ENCODE results near the gene ALDOC. TPM values are rescaled to one million over a fixed set of nuclear protein-coding genes. Genes with fewer than 3 reads are reported as not detected.
"Not testable (repeated sequence)": the region's sequence is repeated elsewhere in the genome, so short reads cannot be mapped to it uniquely, and the experiment has no call there.

The ALDOC gene
- total RNA-seq, 2 experiments from 2014 or later, result 140 to 147 TPM

GRCh38 chr17:28610376-28610775, 33.7 kb upstream of the ALDOC start:
- POLR2A ChIA-PET, result interaction anchor here (0.8 to 4.4 kb wide), 4 partner anchors 9 to 41 kb away, joined by 3 to 34 read pairs (median 4); partner anchors contain the start of gene SPAG5
- no peaks in the 10 kb centered on the region for H3K4me1 Mint-ChIP-seq
- no peak overlapping the region for H3K27ac Mint-ChIP-seq
- H3K9me3 Mint-ChIP-seq, result no peaks in the 10 kb centered on the region
- no peak overlapping the region for H3K4me3 Mint-ChIP-seq
- peaks cover 34% of the 10 kb centered on the region for H3K36me3 Mint-ChIP-seq (ENCODE audit: low read depth)
- CTCF ChIA-PET, result interaction anchor here (0.8 to 1.6 kb wide), 3 partner anchors 35 to 287 kb away, joined by 3 to 7 read pairs (median 3); partner anchors contain the start of genes BLTP2 and FLOT2
- H3K27me3 Mint-ChIP-seq, result no peaks in the 10 kb centered on the region
- no peak for DNase-seq

DNA sequence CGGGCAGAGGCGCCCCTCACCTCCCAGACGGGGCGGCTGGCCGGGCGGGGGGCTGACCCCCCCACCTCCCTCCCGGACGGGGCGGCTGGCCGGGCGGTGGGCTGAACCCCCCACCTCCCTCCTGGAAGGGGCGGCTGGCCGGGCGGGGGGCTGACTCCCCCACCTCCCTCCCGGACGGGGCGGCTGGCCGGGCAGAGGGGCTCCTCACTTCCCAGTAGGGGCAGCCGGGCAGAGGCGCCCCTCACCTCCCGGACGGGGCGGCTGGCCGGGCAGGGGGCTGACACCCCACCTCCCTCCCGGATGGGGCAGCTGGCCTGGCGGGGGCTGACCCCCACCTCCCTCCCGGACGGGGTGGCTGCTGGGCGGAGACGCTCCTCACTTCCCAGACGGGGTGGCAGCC, 27.3 kb upstream of the ALDOC start:
- H3K4me1 Mint-ChIP-seq; H3K27me3 Mint-ChIP-seq; H3K36me3 Mint-ChIP-seq (ENCODE audit: low read depth); H3K9me3 Mint-ChIP-seq; H3K4me3 Mint-ChIP-seq; H3K27ac Mint-ChIP-seq; CTCF ChIA-PET; DNase-seq; POLR2A ChIA-PET: not testable (repeated sequence)

DNA sequence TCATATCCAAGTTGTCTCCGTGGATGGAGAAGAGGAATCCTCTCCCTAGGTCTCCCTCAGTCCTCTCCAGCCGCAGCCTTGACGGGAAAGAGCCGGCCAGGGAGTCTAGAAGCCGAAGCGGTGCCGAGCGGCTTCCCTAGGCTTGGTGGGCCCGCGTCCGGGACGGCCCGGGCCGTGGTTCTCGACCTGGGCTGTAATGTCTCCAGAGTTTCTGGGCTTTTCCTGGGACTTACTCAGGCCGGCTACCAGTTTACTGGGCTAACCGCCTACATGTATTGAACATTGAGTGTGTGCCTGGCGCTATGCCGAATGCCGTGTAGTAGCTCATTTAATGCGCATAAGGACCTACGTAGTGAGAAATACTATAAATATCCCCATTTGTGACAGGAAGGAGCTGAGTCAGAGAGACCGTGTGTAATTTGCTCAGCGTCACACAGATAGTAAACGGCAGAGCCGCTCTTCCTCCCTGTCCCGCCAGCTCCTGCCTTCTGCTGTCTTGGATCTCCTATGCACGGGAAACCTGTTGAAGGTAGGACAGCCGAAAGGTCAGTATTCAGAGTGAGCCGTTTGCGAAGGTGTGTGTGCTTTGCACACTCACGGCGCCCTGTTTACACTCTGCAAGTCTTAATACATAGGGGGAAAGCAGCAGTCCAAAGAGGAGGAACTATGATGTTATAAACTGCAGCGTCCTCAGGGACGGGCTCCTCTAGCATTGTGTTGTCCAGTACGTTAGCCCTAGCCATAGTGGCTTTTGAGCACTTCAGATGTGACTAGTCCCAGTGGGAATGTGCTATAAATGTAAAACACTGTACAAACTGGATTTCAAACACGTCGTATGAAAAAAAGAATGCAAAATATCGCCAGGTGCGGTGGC, 22.9 kb upstream of the ALDOC start:
- ChIA-PET CTCF (interaction anchor here (0.6 to 2.3 kb wide), 8 partner anchors 25 to 280 kb away, joined by 3 to 7 read pairs (median 3); partner anchors contain the start of genes BLTP2, PIGS, RPL23A and TLCD1), POLR2A (interaction anchor here (0.6 to 3.6 kb wide), 28 partner anchors 10 to 356 kb away, joined by 3 to 61 read pairs (median 6); partner anchors contain the start of genes ALDOC, BLTP2, PIGS and POLDIP2)
- no peaks in the 10 kb centered on the region for H3K27me3 Mint-ChIP-seq
- H3K9me3 Mint-ChIP-seq, result no peaks in the 10 kb centered on the region
- peak; percentile 64 for DNase-seq
- H3K4me1 Mint-ChIP-seq, result peaks cover 23% of the 10 kb centered on the region
- peak overlapping the region; percentile 85 for H3K4me3 Mint-ChIP-seq
- peaks cover 18% of the 10 kb centered on the region for H3K36me3 Mint-ChIP-seq (ENCODE audit: low read depth)
- H3K27ac Mint-ChIP-seq, result peak overlapping the region; percentile 99

DNA sequence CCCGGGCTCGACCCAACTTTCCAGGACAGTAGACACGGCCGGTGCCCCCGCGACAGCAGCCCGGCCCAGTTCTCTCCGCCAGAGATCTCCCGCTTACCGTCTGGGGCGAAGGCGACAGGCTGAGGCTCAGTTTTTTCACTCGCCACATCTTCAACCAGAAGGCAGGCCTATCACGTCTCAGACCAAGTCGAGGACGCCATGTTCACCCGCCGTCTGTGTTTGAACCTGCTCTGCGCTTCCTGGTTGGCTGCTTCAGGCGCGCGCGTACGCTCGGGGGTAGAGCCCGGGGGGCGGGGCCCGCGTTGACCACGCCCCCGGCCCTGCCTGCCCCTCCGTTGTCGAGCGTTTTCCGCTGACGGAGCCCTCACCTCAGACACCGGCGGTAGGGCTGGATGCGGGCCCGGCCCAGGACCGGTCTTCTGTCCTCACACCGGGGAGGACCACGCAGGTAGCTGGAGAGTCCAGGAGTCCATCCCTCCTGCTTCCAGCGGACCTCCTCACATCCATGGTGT, 22.2 kb upstream of the ALDOC start, which contains the start of gene SPAG5:
Gene SPAG5, minus strand, starts transcription at position 227 of the 512 bp plus-strand sequence. Its CDS starts 79 bp downstream, at position 148.
- CTCF ChIA-PET, result interaction anchor here (0.8 to 2.3 kb wide), 7 partner anchors 24 to 127 kb away, joined by 3 to 7 read pairs (median 4); partner anchors contain the start of genes BLTP2 and TLCD1
- POLR2A ChIA-PET, result interaction anchor here (0.8 to 3.6 kb wide), 27 partner anchors 10 to 241 kb away, joined by 3 to 61 read pairs (median 6); partner anchors contain the start of genes ALDOC, BLTP2, PIGS and POLDIP2
- H3K4me1 Mint-ChIP-seq, result peaks cover 24% of the 10 kb centered on the region
- H3K4me3 Mint-ChIP-seq, result peak within 1 kb of the TSS; percentile 85
- peak within 1 kb of the TSS; percentile 99 for H3K27ac Mint-ChIP-seq
- no peaks in the 10 kb centered on the region for H3K9me3 Mint-ChIP-seq
- H3K36me3 Mint-ChIP-seq (ENCODE audit: low read depth), result peaks cover 20% of the 10 kb centered on the region
- DNase-seq, result peak; percentile 96
- no peaks in the 10 kb centered on the region for H3K27me3 Mint-ChIP-seq

- POLR2A ChIA-PET, result interaction anchor here (0.7 to 3.6 kb wide), 13 partner anchors 9 to 241 kb away, joined by 3 to 61 read pairs (median 8); partner anchors contain the start of genes ALDOC, BLTP2, PIGS and POLDIP2
These were observed 21.7 kb upstream of the ALDOC start for GRCh38 chr17:28598389-28598788.

DNA sequence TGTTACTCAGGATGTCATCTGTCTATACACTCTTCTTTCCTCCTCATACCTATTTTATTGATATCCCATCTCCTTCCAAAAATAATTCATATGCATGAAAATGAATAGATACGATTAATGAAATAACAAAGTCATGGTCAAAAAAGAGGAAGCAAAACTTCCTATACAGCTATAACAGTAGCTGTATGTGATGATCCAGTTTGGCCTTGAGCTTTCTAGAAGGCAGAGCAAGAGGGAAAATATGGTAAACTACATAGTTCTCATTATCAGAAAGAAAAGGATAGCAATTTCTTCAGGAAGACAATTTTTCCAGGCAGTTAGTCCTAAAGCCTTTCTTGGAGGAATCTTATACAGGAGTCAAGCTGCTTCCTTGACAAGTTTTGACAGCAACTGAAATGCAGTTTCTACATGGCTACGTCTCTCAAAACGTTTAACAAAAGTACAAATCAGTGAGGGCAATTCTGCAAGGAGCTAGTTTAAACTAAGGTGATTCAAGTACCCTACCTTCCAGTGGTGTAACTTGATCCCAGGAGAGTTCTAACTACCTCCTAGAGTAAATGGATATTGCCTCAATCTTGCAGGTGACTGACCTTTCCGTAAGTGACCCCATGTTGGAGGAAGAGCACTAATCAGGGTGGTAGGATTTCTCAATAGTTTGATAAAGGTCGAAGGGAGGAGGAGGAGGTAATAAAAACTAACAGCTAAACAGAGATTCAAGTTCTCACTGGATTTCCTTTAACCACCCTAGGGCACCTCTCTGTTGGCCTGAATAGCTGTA, 21.1 kb upstream of the ALDOC start:
- no peaks in the 10 kb centered on the region for H3K27me3 Mint-ChIP-seq
- H3K36me3 Mint-ChIP-seq (ENCODE audit: low read depth), result peaks cover 28% of the 10 kb centered on the region
- ChIA-PET CTCF (interaction anchor here (0.7 to 1.5 kb wide), 5 partner anchors 15 to 51 kb away, joined by 3 to 4 read pairs (median 4); no protein-coding TSS in a partner anchor), POLR2A (interaction anchor here (0.7 to 3.6 kb wide), 11 partner anchors 9 to 115 kb away, joined by 3 to 61 read pairs (median 33); partner anchors contain the start of genes ALDOC, BLTP2, PIGS and SDF2)
- H3K27ac Mint-ChIP-seq, result peak overlapping the region; percentile 99
- H3K4me3 Mint-ChIP-seq, result peak overlapping the region; percentile 85
- peaks cover 30% of the 10 kb centered on the region for H3K4me1 Mint-ChIP-seq
- no peak for DNase-seq
- no peaks in the 10 kb centered on the region for H3K9me3 Mint-ChIP-seq

More at GRCh38 chr17:28598389-28598788, 21.7 kb upstream of the ALDOC start:
- Mint-ChIP-seq H3K27ac (peak overlapping the region; percentile 99), H3K4me1 (peaks cover 25% of the 10 kb centered on the region), H3K4me3 (peak overlapping the region; percentile 85), H3K9me3 (no peaks in the 10 kb centered on the region), H3K27me3 (no peaks in the 10 kb centered on the region), H3K36me3 (ENCODE audit: low read depth) (peaks cover 22% of the 10 kb centered on the region)
- CTCF ChIA-PET, result interaction anchor here (0.7 to 1.5 kb wide), 6 partner anchors 15 to 51 kb away, joined by 3 to 6 read pairs (median 4); no protein-coding TSS in a partner anchor
- no peak for DNase-seq

DNA sequence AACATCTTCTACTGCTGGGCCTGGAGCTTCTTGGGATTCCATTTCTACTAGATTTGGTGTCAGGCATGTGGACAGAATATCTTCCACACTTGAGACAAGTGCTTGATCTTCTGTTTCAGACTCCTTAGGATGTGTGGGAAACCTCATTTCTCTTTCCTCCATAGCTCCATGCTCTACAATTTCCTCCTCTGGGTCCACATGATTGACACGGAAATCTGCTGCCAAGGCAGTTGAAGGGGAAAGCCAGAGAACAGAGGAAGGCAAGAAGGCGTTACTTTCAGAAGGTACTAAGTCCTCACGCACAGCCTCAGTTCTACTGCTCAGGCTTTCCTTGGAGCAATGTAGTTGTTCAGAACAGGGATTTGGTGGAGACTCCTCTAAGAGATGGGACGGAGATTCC, 15.6 kb upstream of the ALDOC start:
- H3K4me3 Mint-ChIP-seq, result no peak overlapping the region
- POLR2A ChIA-PET, result interaction anchor here (1.0 to 1.4 kb wide), 4 partner anchors 10 to 249 kb away, joined by 4 to 9 read pairs (median 4); partner anchors contain the start of genes ALDOC and PIGS

GRCh38 chr17:28585851-28586250, 9.2 kb upstream of the ALDOC start:
- CTCF ChIA-PET, result no interaction called here
- no peak overlapping the region for H3K27ac Mint-ChIP-seq

More for the DNA sequence above, 15.6 kb upstream of the ALDOC start:
- Mint-ChIP-seq H3K27ac (no peak overlapping the region), H3K36me3 (ENCODE audit: low read depth) (peaks cover 47% of the 10 kb centered on the region), H3K4me1 (peaks cover 15% of the 10 kb centered on the region), H3K9me3 (no peaks in the 10 kb centered on the region), H3K27me3 (no peaks in the 10 kb centered on the region)
- DNase-seq, result no peak
- CTCF ChIA-PET, result no interaction called here

GRCh38 chr17:28584434-28584833, 7.7 kb upstream of the ALDOC start:
- no peak for DNase-seq
- Mint-ChIP-seq H3K9me3 (no peaks in the 10 kb centered on the region), H3K27me3 (no peaks in the 10 kb centered on the region), H3K4me1 (peaks cover 18% of the 10 kb centered on the region), H3K36me3 (ENCODE audit: low read depth) (peaks cover 26% of the 10 kb centered on the region), H3K4me3 (no peak overlapping the region), H3K27ac (no peak overlapping the region)
- ChIA-PET POLR2A (interaction anchor here (2.4 to 2.5 kb wide), 2 partner anchors 10 to 15 kb away, joined by 8 read pairs; no protein-coding TSS in a partner anchor), CTCF (no interaction called here)

More at GRCh38 chr17:28585851-28586250, 9.2 kb upstream of the ALDOC start:
- Mint-ChIP-seq H3K4me1 (peaks cover 4% of the 10 kb centered on the region), H3K27me3 (no peaks in the 10 kb centered on the region), H3K4me3 (no peak overlapping the region), H3K36me3 (ENCODE audit: low read depth) (peaks cover 18% of the 10 kb centered on the region), H3K9me3 (no peaks in the 10 kb centered on the region)
- POLR2A ChIA-PET, result interaction anchor here (0.6 to 2.4 kb wide), 4 partner anchors 9 to 14 kb away, joined by 3 to 8 read pairs (median 4); partner anchors contain the start of genes ALDOC and PIGS
- DNase-seq, result no peak

GRCh38 chr17:28582513-28582912, 5.8 kb upstream of the ALDOC start:
- no peak for DNase-seq
- CTCF ChIA-PET, result no interaction called here
- POLR2A ChIA-PET, result interaction anchor here (1.1 to 4.4 kb wide), 3 partner anchors 10 to 16 kb away, joined by 4 to 37 read pairs (median 17); partner anchors contain the start of genes PIGS and SPAG5
- Mint-ChIP-seq H3K4me3 (no peak overlapping the region), H3K4me1 (peaks cover 36% of the 10 kb centered on the region), H3K36me3 (ENCODE audit: low read depth) (peaks cover 33% of the 10 kb centered on the region), H3K27ac (no peak overlapping the region), H3K9me3 (no peaks in the 10 kb centered on the region), H3K27me3 (no peaks in the 10 kb centered on the region)

- Mint-ChIP-seq H3K4me3 (no peak overlapping the region), H3K36me3 (ENCODE audit: low read depth) (peaks cover 46% of the 10 kb centered on the region), H3K27ac (peak overlapping the region; percentile 69), H3K9me3 (no peaks in the 10 kb centered on the region), H3K27me3 (no peaks in the 10 kb centered on the region), H3K4me1 (peaks cover 50% of the 10 kb centered on the region)
- CTCF ChIA-PET, result no interaction called here
- DNase-seq, result no peak
- POLR2A ChIA-PET, result interaction anchor here (1.0 to 4.4 kb wide), 3 partner anchors 10 to 18 kb away, joined by 5 to 37 read pairs (median 17); partner anchors contain the start of genes PIGS and SPAG5
These were observed 4.3 kb upstream of the ALDOC start for GRCh38 chr17:28580959-28581358.
